Measurements from ENCODE around the gene UBTF.

Gene UBTF

DNA sequence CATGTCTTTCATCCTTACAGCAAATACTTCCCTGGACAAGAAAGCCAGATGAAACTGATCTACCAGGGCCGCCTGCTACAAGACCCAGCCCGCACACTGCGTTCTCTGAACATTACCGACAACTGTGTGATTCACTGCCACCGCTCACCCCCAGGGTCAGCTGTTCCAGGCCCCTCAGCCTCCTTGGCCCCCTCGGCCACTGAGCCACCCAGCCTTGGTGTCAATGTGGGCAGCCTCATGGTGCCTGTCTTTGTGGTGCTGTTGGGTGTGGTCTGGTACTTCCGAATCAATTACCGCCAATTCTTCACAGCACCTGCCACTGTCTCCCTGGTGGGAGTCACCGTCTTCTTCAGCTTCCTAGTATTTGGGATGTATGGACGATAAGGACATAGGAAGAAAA is 29.0 kb downstream of the UBTF start:
- TF ChIP-seq, protein P1, sequence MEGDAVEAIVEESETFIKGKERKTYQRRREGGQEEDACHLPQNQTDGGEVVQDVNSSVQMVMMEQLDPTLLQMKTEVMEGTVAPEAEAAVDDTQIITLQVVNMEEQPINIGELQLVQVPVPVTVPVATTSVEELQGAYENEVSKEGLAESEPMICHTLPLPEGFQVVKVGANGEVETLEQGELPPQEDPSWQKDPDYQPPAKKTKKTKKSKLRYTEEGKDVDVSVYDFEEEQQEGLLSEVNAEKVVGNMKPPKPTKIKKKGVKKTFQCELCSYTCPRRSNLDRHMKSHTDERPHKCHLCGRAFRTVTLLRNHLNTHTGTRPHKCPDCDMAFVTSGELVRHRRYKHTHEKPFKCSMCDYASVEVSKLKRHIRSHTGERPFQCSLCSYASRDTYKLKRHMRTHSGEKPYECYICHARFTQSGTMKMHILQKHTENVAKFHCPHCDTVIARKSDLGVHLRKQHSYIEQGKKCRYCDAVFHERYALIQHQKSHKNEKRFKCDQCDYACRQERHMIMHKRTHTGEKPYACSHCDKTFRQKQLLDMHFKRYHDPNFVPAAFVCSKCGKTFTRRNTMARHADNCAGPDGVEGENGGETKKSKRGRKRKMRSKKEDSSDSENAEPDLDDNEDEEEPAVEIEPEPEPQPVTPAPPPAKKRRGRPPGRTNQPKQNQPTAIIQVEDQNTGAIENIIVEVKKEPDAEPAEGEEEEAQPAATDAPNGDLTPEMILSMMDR (IDR thresholded peaks at IDR 0.05; ENCODE audit: extremely low read depth, insufficient read depth, missing control alignments) = no peak
- in situ Hi-C loops (cut with MboI; ENCODE audit: low pct_unique_long_range_greater_than_20kb, low sequenced_read_pairs, unreplicated experiment) = no loop called here
- DNase-seq (ENCODE audit: low spot score) = no peak

DNA sequence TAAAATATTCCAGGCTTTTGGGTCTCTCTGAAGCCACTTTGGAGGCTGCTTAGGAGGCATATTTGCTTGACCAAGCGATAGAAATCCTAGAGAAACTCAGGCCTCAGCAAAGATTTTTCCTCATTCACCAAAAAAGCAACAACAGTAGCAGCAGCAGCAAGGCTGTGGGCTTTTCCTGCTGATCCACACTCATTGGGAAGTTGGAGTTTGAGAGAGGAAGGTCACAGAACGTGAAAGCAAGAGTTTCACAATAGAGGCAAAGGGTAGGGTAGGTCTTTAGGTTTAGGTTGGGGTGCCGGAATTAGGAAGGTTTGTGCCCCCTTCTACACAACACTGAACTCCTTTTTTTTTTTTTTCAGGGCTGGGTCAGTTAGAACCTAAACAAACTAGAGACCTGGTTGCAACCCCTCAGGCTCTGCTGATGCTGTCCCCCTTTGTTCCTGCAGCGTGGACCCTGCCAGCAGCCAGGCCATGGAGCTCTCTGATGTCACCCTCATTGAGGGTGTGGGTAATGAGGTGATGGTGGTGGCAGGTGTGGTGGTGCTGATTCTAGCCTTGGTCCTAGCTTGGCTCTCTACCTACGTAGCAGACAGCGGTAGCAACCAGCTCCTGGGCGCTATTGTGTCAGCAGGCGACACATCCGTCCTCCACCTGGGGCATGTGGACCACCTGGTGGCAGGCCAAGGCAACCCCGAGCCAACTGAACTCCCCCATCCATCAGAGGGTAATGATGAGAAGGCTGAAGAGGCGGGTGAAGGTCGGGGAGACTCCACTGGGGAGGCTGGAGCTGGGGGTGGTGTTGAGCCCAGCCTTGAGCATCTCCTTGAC is 30.7 kb downstream of the UBTF start:
- DNase-seq (ENCODE audit: low spot score) = no peak
- TF ChIP-seq, protein P1 (IDR thresholded peaks at IDR 0.05; ENCODE audit: extremely low read depth, insufficient read depth, missing control alignments) = no peak
- in situ Hi-C loops (cut with MboI; ENCODE audit: low pct_unique_long_range_greater_than_20kb, low sequenced_read_pairs, unreplicated experiment) = no loop called here

- in situ Hi-C loops (cut with MboI; ENCODE audit: low pct_unique_long_range_greater_than_20kb, low sequenced_read_pairs, unreplicated experiment) = no loop called here
- TF ChIP-seq, protein P1 (IDR thresholded peaks at IDR 0.05; ENCODE audit: extremely low read depth, insufficient read depth, missing control alignments) = no peak
- no peak for DNase-seq (ENCODE audit: low spot score)
These were observed 32.2 kb downstream of the UBTF start for GRCh38 chr17:44187131-44187899.

GRCh38 chr17:44186307-44187130 is 33.0 kb downstream of the UBTF start, which contains the start of gene TMUB2:
Gene TMUB2, plus strand, starts transcription at chr17:44186972. Its CDS starts 737 bp downstream, at chr17:44187709.
- TF ChIP-seq, protein P1 (IDR thresholded peaks at IDR 0.05; ENCODE audit: extremely low read depth, insufficient read depth, missing control alignments) = no peak
- peak; percentile 100 for DNase-seq (ENCODE audit: low spot score)
- in situ Hi-C loops (cut with MboI; ENCODE audit: low pct_unique_long_range_greater_than_20kb, low sequenced_read_pairs, unreplicated experiment) = no loop called here

- DNase-seq (ENCODE audit: low spot score) = no peak
- in situ Hi-C loops (cut with MboI; ENCODE audit: low pct_unique_long_range_greater_than_20kb, low sequenced_read_pairs, unreplicated experiment) = no loop called here
These were observed 35.2 kb downstream of the UBTF start for GRCh38 chr17:44184212-44184810.

More at GRCh38 chr17:44184212-44184810, 35.2 kb downstream of the UBTF start:
- TF ChIP-seq, protein P1 (IDR thresholded peaks at IDR 0.05; ENCODE audit: extremely low read depth, insufficient read depth, missing control alignments) = no peak
